ENCODE measurements around the gene ZNF562. TPM values are rescaled to one million over a fixed set of nuclear protein-coding genes. Genes with fewer than 3 reads are reported as not detected.

The ZNF562 gene
- total and polyA plus RNA-seq, 10 of the 15 experiments (the other 5 are each of a cell fraction or from before 2014, with no cell fraction given), result 5.2 to 21.1 (median 10.7) TPM

DNA sequence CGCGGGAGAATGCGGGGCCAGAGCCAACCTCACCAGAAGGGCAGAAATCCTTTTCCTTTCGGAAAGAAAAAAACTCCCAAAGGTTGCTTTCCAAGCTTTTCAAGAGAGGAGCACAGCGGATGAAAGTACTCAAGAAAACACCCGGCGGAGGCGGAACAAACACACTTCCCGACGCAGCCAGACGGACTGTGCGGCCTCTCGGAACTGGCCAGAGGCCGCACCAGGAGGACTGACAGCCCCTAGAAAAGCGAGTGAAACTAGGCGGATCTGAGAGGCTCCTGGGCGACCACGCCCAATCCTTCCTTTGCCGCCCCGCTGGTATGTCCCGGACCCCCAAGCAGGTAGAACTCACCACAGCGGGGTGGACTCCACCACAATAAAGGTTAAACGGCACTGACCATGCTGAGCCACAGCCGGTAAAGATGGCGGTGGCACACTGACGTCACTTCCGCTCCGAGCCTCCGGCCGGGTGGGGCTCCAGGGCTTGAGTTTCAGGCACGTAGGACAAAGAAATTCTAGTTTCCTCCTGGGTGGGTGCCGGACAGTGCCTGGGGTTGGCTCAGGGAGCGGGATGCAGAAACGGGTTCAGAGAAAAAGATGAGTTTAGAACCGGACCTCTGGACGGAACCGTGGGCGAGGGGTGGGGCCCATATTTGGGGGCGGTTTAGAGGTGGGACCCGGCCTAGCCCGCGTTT, at the start of gene ZNF562 (continued):
- TF ChIP-seq, protein P1, sequence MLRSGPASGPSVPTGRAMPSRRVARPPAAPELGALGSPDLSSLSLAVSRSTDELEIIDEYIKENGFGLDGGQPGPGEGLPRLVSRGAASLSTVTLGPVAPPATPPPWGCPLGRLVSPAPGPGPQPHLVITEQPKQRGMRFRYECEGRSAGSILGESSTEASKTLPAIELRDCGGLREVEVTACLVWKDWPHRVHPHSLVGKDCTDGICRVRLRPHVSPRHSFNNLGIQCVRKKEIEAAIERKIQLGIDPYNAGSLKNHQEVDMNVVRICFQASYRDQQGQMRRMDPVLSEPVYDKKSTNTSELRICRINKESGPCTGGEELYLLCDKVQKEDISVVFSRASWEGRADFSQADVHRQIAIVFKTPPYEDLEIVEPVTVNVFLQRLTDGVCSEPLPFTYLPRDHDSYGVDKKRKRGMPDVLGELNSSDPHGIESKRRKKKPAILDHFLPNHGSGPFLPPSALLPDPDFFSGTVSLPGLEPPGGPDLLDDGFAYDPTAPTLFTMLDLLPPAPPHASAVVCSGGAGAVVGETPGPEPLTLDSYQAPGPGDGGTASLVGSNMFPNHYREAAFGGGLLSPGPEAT (IDR thresholded peaks at IDR 0.05; ENCODE audit: low read depth), result 0 out of 2 replicates have a peak, but pooled peaks have one; percentile 42
- no peak for TF ChIP-seq ESRRA (IDR thresholded peaks at IDR 0.05; ENCODE audit: low read length)
- TF ChIP-seq, protein P2, sequence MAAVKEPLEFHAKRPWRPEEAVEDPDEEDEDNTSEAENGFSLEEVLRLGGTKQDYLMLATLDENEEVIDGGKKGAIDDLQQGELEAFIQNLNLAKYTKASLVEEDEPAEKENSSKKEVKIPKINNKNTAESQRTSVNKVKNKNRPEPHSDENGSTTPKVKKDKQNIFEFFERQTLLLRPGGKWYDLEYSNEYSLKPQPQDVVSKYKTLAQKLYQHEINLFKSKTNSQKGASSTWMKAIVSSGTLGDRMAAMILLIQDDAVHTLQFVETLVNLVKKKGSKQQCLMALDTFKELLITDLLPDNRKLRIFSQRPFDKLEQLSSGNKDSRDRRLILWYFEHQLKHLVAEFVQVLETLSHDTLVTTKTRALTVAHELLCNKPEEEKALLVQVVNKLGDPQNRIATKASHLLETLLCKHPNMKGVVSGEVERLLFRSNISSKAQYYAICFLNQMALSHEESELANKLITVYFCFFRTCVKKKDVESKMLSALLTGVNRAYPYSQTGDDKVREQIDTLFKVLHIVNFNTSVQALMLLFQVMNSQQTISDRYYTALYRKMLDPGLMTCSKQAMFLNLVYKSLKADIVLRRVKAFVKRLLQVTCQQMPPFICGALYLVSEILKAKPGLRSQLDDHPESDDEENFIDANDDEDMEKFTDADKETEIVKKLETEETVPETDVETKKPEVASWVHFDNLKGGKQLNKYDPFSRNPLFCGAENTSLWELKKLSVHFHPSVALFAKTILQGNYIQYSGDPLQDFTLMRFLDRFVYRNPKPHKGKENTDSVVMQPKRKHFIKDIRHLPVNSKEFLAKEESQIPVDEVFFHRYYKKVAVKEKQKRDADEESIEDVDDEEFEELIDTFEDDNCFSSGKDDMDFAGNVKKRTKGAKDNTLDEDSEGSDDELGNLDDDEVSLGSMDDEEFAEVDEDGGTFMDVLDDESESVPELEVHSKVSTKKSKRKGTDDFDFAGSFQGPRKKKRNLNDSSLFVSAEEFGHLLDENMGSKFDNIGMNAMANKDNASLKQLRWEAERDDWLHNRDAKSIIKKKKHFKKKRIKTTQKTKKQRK (IDR thresholded peaks at IDR 0.05; ENCODE audit: low read depth, low read length), result no peak
- TF ChIP-seq NR2C2 (IDR thresholded peaks at IDR 0.05; ENCODE audit: borderline replicate concordance, control insufficient read depth, insufficient read length, low read depth), result no peak
- TF ChIP-seq MTA3 (IDR thresholded peaks at IDR 0.05; ENCODE audit: borderline replicate concordance, low read length), result no peak
- TF ChIP-seq ETV6 (conservative IDR thresholded peaks at IDR 0.05 in 1 of 2, IDR thresholded peaks at IDR 0.05 in 1 of 2; ENCODE audit: borderline replicate concordance in 1 of 2, low read depth in 1 of 2), result no peak

- intact Hi-C loops (cut with micrococcal nuclease; ENCODE audit: unreplicated experiment) (no loop called here), in situ Hi-C loops (cut with MboI) (no loop called here)
- ATAC-seq (no peak), DNase-seq (ENCODE audit: low read depth, low spot score) (no peak), FAIRE-seq (no peak)
- Histone ChIP-seq H3K9me3 (replicated peaks; ENCODE audit: control insufficient read depth, insufficient read depth, low read length) (peaks cover 2% of the 10 kb centered on the region; the same call in 2 of the 3 replicates), H3K79me2 (ENCODE audit: control insufficient read depth, insufficient read depth, low read length) (no peaks in the 10 kb centered on the region), H3K4me1 (ENCODE audit: control insufficient read depth, insufficient read depth, low read length) (no peaks in the 10 kb centered on the region), H3K27ac (ENCODE audit: control insufficient read depth, insufficient read depth) (no peak overlapping the region), H3K27me3 (replicated peaks in 1 of 2; ENCODE audit: control insufficient read depth in 2 of 2, insufficient read depth in 2 of 2, low read length in 1 of 2) (no peaks in the 10 kb centered on the region), H3K36me3 (ENCODE audit: control insufficient read depth in 2 of 2, insufficient read depth in 2 of 2, low read length in 1 of 2) (no peaks in the 10 kb centered on the region), H4K20me1 (ENCODE audit: control insufficient read depth, insufficient read depth) (no peaks in the 10 kb centered on the region), H3K4me3 (no peak overlapping the region), H2AFZ (ENCODE audit: control insufficient read depth, low read depth, low read length) (no peak overlapping the region), H3K4me2 (ENCODE audit: control insufficient read depth, insufficient read depth) (no peak overlapping the region), H3K9ac (ENCODE audit: control insufficient read depth, insufficient read depth, low read length) (no peak overlapping the region)
- ChIA-PET RAD21 (ENCODE audit: unreplicated experiment) (no interaction called here), CTCF (no interaction called here), SMC1A (ENCODE audit: uncharacterized antibody, unreplicated experiment) (no interaction called here), POLR2A (no interaction called here)
- BruUV-seq (replicated peaks), result no TSS peak
- TF ChIP-seq, protein P3, sequence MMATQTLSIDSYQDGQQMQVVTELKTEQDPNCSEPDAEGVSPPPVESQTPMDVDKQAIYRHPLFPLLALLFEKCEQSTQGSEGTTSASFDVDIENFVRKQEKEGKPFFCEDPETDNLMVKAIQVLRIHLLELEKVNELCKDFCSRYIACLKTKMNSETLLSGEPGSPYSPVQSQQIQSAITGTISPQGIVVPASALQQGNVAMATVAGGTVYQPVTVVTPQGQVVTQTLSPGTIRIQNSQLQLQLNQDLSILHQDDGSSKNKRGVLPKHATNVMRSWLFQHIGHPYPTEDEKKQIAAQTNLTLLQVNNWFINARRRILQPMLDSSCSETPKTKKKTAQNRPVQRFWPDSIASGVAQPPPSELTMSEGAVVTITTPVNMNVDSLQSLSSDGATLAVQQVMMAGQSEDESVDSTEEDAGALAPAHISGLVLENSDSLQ (IDR thresholded peaks at IDR 0.05), result no peak
- no peak for TF ChIP-seq HDAC2 (IDR thresholded peaks at IDR 0.05)
- no peak for TF ChIP-seq WRNIP1 (IDR thresholded peaks at IDR 0.05; ENCODE audit: borderline replicate concordance, low read depth, low read length)
- no peak for TF ChIP-seq NFIC (IDR thresholded peaks at IDR 0.05; ENCODE audit: low read depth, low read length)
- TF ChIP-seq CREB1 (IDR thresholded peaks at IDR 0.05; ENCODE audit: low read depth), result no peak
- no peak for TF ChIP-seq BHLHE40 (IDR thresholded peaks at IDR 0.05; ENCODE audit: borderline replicate concordance in 1 of 2, low read depth in 2 of 2, low read length in 1 of 2)
- no peak for TF ChIP-seq MEF2B (IDR thresholded peaks at IDR 0.05; ENCODE audit: partially characterized antibody, poor library complexity, severe bottlenecking)
- 17% methylated on average over 4 of the region's 4 CpGs for WGBS (ENCODE audit: insufficient coverage, insufficient replicate concordance, low lambda C conversion rate, missing lambda C conversion rate)
Measured at GRCh38 chr19:9724157-9724556, 49.3 kb upstream of the ZNF562 start.
